GM18870 (cell line): Measurements from ENCODE around the gene RCCD1.
A peak's percentile ranks its signal among the peaks of the same experiment; 100 is the strongest.

ENCODE experiments used
- ATAC-seq: cut with Tn5 transposase; IDR thresholded peaks from one replicate; pipeline ENCODE4 v1.9.1; 2021; ENCODE audit warnings: moderate library complexity; ENCODE audit not compliant: unreplicated experiment

The RCCD1 gene

DNA sequence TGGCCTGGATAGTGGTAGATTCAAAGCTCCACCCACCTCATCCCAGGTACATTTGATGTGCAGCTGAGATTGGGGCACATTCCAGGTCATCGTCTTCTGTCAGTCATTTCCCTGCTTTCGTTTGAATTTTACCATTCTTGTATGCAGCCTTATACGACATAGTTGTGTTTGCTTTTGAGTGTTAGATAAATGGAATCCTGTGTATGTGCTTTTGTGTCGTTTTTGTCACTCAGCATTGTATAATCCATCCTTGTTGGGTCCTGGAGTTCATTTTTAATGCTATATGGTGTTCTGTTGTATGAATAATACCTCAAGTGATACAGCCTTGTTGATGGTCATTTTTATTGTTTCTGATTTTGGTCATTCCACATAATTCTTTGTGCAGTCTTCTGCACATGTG lies 7.3 kb downstream of the RCCD1 start:
- no peak for ATAC-seq

DNA sequence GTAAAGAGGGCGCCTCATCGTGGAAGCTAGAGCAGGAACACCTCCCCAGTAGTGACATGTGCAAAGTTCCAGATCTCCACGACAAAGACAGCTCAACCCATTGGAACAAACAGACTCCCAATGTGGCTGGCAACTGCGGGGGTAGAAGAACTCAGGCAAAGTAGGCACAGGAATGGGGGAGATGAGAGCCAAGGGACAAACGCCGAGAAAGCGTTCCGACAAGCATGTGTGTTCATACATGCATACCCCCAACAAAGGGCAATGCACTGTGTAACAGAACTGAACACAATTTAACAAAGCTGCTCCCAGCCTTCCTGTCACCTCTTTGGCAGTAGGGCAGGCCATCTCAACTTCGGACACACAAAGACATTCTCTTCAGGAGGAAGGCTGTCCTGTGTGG lies 11.6 kb downstream of the RCCD1 start:
- no peak for ATAC-seq

DNA sequence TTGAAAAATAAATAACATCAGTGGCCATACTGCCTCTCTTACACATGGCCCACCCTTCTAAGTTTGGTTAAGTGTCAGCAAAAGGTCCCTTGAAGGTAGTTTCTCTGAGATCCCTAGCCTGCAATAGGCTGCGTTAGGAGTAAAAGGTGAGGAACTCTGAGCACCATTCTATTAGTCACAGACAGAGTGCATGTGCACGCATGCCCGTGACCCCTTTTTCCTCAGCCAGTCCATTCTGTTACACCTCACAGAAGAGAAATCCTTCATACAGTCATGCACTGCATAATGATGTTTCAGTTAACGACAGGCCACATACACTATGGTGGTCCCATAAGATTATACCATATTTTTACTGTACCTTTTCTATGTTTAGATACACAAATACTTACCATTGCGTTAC lies 12.5 kb downstream of the RCCD1 start:
- ATAC-seq: no peak

DNA sequence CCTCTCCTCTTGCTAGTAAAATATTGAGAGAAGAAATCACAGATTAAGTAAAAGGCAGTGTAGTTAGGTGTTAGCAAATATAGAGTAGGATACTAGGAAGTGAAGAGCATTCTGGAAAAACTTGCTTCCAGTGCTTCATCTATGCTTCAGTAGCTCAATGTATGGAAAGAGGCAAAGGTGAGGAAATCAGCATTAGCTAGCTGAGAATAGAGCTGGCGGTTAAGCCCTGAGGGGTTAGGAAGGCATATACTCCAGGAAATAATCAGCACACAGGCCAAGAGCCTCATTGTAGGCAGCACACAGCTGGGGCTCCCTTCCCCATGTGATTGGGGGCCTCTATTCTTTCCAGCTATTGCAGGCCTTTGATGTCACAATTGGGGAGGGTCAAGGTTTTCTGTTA lies 13.8 kb downstream of the RCCD1 start:
- ATAC-seq: no peak

DNA sequence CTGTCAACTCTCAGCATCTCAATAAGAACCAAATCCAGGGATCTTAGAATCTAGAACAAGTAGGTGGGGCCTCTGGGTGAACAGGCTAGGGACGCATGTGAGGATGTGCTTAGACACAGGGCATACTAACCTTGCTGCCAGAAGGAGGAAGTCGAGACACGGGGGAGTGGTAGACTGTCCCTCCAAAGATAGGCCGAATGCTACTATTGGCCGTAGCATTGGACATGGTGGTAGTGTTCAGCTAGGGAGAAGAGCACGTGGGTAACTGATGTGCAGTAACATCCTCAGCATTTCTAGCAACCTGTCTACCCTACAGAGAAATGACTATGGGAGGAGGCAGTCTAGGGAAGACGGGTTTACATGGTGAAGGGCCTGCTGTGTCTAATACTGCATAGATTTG lies 15.6 kb downstream of the RCCD1 start:
- ATAC-seq: no peak

DNA sequence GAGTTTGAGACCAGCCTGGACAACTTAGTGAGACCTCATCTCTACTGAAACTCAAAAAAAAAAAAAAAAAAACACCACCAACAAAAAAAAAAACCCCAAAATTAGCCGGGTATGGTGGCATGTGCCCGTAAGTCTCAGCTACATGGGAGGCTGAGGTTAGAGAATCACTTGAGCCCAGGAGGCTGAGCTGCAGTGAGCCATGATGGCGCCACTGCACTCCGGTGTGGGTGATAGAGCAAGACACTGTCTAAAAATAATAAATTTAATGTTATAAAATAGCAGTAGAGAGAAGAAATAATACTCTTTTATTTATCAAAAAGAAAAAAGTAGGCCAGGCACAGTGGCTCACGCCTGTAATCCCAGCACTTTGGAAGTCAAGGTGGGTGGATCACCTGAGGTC lies 17.4 kb downstream of the RCCD1 start:
- no peak for ATAC-seq

DNA sequence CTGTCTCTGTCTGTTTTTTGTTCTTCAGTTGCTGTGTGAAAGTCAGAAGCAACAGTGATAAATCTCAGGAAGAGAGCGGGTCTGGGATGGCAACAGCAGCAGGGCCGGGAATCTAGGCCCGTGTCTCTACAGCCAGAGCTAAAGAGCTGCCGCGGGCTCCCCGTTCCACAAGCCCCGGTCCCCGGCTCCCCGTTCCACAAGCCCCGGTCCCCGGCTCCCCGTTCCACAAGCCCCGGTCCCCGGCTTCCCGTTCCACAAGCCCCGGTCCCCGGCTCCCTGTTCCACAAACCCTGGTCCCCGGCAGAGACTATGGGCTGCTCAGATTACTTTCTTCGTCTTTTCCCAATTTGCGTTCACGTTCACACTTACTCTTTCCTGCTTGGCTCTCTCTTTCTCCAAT lies 19.5 kb downstream of the RCCD1 start:
- ATAC-seq: no peak

DNA sequence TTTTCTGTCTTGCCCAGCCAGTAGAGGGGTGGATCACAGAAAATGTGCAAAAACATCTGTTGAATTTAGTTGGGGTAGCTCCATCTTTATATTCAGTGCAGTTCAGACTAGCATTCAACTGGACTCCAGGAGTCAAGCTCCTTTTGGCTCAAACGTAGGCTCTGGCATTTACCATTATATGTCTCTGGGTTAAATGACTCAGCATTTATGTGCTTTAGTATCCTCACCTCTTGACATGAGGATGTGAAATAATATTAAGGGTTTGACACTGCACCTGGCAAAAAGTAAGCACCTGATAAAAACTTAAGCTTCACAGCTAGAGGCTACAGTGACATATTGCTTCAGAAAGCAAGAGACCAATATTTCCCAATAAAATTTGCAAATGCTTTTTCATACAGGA lies 24.9 kb downstream of the RCCD1 start:
- ATAC-seq: no peak

DNA sequence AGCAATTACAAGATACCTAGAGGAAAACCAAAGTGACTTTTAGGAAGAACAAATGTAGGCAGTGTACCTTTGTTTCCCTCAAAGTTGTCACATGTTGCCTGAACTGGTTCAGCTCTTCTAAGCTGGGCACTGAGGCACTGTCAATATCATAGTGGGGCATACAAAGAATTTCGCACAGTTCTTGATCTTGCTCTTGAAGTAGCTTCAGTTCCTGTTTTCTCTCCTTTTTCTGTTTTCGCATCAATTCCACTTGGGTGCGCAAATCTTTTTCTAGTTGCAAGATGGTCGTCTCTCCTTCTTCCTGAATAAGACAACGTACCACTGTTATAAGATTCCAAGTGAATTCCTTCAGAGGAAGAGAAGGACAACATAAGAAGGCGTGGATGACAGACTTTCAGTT lies 27.0 kb downstream of the RCCD1 start:
- ATAC-seq: peak; percentile 63

DNA sequence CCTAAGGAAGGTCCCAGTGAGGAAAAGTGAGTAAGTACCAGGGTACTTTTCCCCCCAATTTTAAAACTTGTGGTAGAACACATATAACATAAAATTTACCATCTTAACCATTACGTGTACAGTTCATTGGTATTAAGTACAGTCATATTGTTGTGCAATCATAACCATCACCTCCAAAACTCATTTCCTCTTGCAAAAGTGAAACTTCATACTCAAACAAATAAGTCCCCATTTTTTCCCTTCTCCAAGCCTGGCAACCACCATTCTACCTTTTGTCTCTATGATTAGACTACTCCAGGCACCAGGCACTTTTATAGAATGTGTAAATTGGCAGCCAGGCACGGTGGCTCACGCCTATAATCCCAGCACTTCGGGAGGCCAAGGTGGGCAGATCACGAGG lies 27.5 kb downstream of the RCCD1 start:
- ATAC-seq: no peak

DNA sequence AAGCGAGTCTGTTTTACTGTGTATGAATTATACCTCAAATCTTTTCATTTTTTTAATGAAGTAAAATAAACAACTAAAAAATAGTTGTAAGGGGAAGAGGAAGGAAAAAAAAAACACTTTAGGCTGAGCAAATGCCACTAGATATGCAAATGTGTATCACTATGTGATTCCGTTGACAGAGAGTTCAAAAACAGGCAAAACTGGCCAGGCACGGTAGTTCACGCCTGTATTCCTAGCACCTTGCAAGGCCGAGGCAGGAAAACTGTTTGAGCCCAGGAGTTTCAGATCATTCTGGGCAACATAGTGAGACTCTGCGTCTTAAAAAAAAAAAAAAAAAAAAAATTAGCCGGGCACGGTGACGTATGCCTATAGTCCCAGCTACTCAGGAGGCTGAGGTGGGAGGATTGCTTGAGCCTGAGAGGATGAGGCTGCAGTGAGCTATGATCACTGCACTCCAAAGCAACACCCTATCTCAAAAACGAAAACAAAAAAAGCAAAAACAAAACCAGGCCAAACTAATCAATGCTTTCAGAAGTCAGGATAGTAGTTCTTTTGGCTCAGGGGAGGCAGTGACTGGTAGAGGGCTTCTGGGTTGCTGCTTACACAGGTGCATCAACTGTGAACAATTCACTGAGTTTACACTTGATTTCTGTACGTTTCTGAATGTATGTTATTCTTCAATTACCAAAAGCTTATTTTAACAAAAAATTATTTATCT lies 32.3 kb downstream of the RCCD1 start:
- peak; percentile 64 for ATAC-seq

DNA sequence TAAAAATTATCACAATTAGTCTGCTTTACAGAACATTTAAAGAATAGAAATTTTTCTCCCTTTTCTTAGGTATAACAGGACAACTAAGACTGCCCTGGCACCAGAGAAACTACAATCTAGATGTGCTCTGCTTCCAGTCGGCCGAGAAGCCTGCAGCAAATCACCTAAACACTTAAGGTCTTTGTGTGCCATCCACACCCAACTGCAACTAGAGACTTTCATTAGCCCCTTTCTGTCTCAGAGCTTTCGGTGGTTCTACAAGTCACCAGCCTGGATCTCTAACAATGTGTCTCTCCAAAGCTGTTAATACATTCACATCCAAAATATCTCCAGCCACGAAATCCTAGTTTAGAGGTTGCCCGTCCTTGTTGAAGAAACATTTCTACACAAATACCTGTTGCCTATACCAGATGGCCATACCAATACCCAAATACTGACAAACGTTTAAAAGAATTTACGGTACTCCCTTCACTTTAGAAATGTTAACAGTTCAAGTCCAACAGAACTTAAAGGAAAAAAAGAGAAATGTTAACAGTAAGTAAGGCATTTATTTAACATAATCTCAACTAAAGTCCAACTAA lies 33.0 kb downstream of the RCCD1 start:
- ATAC-seq: no peak

DNA sequence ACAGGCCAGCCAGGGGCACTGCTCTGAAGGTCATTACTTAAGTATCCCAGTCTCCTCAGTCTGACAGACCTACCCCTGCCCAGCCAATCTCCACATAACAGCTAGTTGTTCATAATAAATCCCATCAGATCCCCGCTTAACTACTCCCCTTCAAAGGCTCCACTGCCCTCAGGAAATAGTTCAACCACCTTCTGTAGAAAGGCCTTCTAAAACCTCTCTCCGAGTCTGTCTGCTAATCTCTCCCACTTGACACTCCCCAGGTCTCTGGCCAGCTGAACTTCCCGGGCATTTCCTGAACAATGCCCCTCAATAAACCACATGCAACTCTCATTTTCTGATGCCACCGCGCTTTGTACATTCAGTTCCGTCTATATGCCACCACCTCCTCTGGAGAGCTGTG lies 33.6 kb downstream of the RCCD1 start:
- ATAC-seq: no peak

DNA sequence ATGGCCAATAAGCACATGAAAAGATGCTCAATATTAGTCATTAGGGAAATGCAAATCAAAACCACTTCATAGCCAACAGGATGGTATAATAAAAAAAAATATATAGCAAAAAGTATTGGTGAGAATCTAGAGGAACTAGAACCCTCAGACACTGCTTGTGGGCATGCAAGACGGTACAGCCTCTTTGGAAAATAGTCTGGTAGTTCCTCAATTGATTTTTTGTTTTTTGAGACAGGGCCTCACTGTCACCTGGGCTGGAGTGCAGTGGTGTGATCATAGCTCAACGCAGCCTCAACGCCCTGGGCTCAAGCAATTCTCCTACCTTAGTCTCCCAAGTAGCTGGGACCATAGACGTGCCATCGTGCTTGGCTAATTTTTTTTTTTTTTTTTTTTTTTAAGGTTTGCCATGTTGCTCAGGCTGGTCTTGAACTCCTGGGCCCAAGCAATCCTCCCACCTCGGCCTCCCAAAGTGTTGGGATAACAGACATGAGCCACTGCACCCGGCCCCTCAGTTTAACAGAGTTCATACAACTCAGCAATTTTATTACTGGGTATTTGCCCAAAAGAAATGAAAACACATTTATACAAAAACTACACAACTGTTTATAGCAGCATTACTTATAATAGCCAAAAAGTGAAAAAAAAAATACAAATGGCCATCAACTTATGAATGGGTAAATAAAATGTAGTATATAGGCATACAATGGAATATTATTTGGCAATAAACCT lies 34.5 kb downstream of the RCCD1 start:
- no peak for ATAC-seq

DNA sequence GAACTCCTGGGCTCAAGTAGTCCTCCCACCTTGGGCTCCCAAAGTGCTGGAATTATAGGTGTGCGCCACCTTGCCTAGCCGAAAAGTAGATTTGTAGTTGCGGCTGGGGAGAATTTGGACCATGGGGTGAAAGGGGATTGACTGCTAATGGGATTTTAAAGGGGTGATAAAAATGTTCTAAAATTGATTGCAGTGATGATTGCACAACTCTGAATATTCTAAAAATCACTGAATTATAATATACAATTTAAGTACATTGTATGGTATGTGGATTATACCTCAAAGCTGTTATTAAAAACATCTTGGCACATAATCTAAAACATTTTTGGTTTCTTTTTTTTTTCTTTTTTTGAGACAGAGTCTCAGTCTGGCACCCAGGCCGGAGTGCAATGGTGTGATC lies 35.8 kb downstream of the RCCD1 start:
- no peak for ATAC-seq

DNA sequence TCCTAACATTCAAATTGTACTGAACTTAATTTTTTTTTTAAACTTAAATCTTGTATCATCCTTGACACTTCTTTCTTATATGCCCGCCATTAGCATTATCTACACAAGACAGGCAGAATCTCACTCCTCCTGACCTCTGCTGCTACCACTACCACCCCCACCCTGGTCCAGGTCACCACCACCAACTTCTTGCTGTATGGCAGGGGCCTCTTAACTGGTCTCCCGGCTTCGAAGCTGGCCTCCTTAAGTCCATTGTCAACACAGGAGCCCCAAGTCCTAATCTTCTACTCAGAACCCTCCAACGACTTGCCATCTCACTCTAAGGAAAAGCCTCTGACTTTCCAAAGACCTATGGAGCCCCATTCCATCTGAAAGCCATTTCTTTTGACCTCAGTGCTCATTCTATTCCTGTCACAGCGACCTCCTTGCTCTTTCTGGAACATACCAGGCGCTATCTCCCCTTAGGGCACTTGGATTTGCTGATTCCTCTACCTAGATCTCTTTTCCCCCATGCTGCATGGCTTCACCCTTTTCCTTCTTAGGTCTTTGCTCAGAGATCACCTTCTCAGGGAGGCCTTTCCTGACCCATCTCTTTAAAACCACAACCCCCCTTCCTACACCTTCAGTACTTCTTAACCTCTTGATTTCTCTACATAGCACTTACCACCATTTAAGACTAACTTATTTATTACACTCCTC lies 37.1 kb downstream of the RCCD1 start:
- no peak for ATAC-seq

DNA sequence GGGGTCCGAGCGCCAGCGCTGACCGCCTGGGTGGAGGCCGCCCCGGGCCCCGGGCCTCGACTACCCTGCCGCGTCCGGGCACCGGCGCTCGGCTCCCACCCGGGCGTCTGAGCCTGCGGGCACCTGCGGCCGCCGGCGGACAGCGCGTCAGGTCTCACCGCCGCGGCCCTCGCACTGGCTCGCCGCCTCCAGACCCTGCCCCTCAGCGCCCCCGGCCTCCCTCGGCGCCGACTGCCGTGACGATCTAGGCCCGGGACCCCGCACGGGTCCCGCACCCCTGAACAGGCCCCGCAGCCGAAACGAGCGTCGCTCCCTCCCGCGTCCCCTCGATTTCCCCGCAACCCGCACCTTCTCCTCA lies 39.4 kb downstream of the RCCD1 start:
- no peak for ATAC-seq

DNA sequence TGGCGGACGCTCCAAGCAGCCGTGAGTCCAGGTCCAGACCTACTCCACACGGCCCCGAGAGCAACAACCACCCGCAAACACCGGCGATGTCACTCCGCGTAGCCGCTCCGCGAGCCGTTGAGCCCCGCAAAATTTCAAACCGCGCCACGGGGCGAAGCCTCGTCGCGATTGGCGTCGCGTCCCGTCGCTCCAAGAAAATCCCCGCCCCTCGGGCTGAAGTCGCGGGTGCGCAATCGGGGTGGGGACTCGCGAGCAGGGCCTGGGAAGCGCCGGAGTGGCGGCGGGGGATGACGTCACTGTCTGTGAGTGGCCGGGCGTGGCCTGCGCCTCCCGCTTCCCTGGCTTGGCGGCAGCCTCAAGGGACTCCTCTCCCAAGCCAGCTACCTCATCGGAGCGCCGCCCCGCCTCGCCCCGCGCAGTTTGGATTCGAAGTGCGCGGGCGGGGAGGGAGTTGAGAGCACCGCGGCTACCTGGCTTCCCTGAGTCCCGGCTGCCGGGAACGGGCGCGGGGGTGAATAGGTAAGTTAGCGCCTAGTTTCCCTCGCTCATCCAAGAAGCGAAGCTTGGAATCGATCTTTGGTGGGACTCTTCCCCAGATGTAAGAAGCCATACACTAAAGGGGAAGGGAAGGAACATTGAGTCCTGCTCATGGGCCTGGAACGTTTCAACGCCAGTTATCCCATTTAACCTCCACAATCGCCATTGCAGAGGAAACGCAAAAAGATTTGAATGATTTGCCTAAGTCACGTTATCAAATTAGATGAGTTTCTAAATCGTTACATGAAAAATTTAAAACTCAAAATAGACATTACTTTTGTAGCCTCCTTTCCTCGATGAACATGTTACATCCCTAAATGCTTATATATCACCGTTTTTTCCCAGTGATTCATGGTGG lies 40.0 kb downstream of the RCCD1 start, which contains the start of gene PRC1:
PRC1 (minus strand) TSS at position 119 of the 895 bp plus-strand sequence; CDS start at position 1, 118 bp downstream.
- peak; percentile 80 for ATAC-seq

DNA sequence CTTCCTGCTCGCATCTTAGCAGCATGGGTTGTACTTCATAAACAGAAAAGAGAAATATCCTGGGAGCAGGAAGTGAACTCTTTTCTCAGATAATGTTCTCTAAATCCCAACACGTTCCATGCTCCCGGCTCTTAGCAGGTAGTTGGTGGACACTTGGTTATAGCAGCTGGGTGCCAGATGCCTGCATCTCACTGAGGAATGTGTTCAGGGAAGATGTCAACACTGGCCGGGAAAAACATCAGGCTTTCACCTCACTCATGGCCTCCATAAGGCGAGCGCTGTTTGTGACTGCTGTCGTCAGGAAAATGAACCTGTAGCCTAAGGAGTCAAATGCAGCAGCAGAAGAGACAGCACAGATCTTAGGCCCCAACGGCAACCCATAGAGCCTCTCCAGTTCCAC lies 44.1 kb downstream of the RCCD1 start:
- ATAC-seq: no peak

DNA sequence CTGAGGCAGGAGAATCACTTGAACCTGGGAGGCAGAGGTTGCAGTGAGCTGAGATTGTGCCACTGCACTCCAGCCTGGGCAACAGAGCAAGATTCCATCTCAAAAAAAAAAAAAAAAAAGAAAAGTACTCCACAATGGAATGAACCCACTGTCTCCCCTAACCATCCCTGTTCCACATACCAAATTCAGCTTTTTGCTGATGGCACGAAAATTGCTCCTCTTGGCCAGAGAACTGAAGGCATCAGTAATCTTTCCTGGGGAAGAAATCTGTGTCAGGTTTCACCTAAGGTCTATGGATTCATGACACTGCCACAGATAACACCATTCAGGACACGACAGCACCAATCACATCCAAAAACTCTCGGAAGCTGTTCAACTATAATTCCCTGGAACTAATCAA lies 46.5 kb downstream of the RCCD1 start:
- ATAC-seq: no peak

DNA sequence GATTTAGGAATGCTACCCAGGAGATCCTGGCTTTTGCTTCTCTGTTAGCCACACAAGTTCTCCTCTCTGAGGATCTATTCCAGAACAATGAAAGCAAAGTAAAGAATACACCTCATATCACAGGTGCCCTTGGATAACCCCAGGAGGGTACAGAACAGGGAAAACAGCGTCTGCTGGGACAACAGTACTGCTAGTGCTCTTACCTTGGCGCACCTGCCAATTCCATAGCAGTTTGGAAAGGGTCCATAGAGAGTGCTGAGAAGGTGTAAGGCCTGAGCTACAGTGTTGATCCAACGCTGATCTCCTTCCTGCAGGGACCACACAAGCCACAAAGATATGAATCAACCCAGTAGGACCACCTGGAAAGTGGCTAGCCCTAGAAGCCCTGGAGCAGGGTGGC lies 52.6 kb downstream of the RCCD1 start:
- no peak for ATAC-seq
